Neural progenitor cell (in vitro differentiated cells): Measurements from ENCODE around the gene MCM8. TPM values are rescaled to one million over a fixed set of nuclear protein-coding genes. Genes with fewer than 3 reads are reported as not detected.

ENCODE experiments used
- DNase-seq: peaks from one replicate; pipeline ENCODE4 v3.0.0-alpha.2; 2016; ENCODE audit warnings: low spot score
- H2AFZ ChIP-seq: fragments of 200-600 bp; sonication (generic); replicated peaks from 2 replicates; pipeline ENCODE4 v1.6.1; 2016; ENCODE audit warnings: antibody characterized with exemption
- H3F3A ChIP-seq: fragments of 200-600 bp; sonication (generic); 2 replicates; pipeline ENCODE4 v1.6.1; 2016; ENCODE audit warnings: antibody characterized with exemption, low read depth
- H3K27ac ChIP-seq: fragments of 200-600 bp; sonication (generic); 2 replicates; pipeline ENCODE4 v1.5.1; 2016; ENCODE audit warnings: mild to moderate bottlenecking
- H3K27me3 ChIP-seq: fragments of 200-600 bp; sonication (generic); 2 replicates; pipeline ENCODE4 v1.6.1; 2016; ENCODE audit warnings: mild to moderate bottlenecking, moderate library complexity
- H3K36me3 ChIP-seq: fragments of 200-600 bp; sonication (generic); 2 replicates; pipeline ENCODE4 v1.5.1; 2016
- H3K4me1 ChIP-seq: fragments of 200-600 bp; sonication (generic); 2 replicates; pipeline ENCODE4 v1.6.1; 2016; ENCODE audit warnings: mixed run types
- H3K4me2 ChIP-seq: fragments of 200-600 bp; sonication (generic); 2 replicates; pipeline ENCODE4 v1.6.1; 2016
- H3K4me3 ChIP-seq: fragments of 200-600 bp; sonication (generic); 2 replicates; pipeline ENCODE4 v1.5.1; 2016
- H3K79me2 ChIP-seq: fragments of 200-600 bp; sonication (generic); 2 replicates; pipeline ENCODE4 v1.6.1; 2016; ENCODE audit warnings: low read depth
- H3K9ac ChIP-seq: fragments of 200-600 bp; sonication (generic); 2 replicates; pipeline ENCODE4 v1.6.1; 2016
- H3K9me3 ChIP-seq: fragments of 200-600 bp; sonication (generic); 2 replicates; pipeline ENCODE4 v1.5.1; 2016; ENCODE audit warnings: low read depth
- H4K20me1 ChIP-seq: fragments of 200-600 bp; sonication (generic); 2 replicates; pipeline ENCODE4 v1.6.1; 2016; ENCODE audit warnings: low read depth
- H3K27ac Mint-ChIP-seq: 3 replicates; pipeline ENCODE4 v1.8.0; 2021; ENCODE audit warnings: mixed read lengths
- H3K27me3 Mint-ChIP-seq: 2 replicates; pipeline ENCODE4 v1.8.0; 2022; ENCODE audit warnings: low read depth, mild to moderate bottlenecking, inconsistent platforms, moderate library complexity, mixed read lengths; ENCODE audit not compliant: insufficient read depth
- H3K36me3 Mint-ChIP-seq: 3 replicates; pipeline ENCODE4 v1.8.0; 2021; ENCODE audit warnings: mixed read lengths
- H3K4me1 Mint-ChIP-seq: 3 replicates; pipeline ENCODE4 v1.8.0; 2021; ENCODE audit warnings: mixed read lengths
- H3K4me3 Mint-ChIP-seq: 3 replicates; pipeline ENCODE4 v1.8.0; 2021; ENCODE audit warnings: mild to moderate bottlenecking, moderate library complexity, mixed read lengths
- H3K9me3 Mint-ChIP-seq: 3 replicates; pipeline ENCODE4 v1.8.0; 2020; ENCODE audit warnings: mixed read lengths
- CTCF ChIP-seq: fragments of 200-600 bp; sonication (generic); IDR thresholded peaks from 2 replicates; pipeline ENCODE4 v1.5.1; 2017; ENCODE audit warnings: antibody characterized with exemption, mild to moderate bottlenecking
- EZH2 ChIP-seq: fragments of 200-600 bp; sonication (generic); IDR thresholded peaks from 2 replicates; pipeline ENCODE4 v1.6.1; 2017; ENCODE audit warnings: antibody characterized with exemption, mild to moderate bottlenecking, moderate library complexity
- EZH2phosphoT487 ChIP-seq: fragments of 200-600 bp; sonication (generic); IDR thresholded peaks from 2 replicates; pipeline ENCODE4 v1.6.1; 2017; ENCODE audit warnings: antibody characterized with exemption
- total RNA-seq: library from RNA; depleted of rRNA; stranded (reverse); fragments of >200 nt; gene quantifications from 2 replicates; pipeline ENCODE4 v1.2.3, GENCODE V29; 2015; ENCODE audit warnings: low replicate concordance

Gene MCM8
- total RNA-seq, 1 donor from 2014 or later, result 45.2 TPM

- H3K4me1 ChIP-seq, result no peaks in the 10 kb centered on the region
- no peaks in the 10 kb centered on the region for H3F3A ChIP-seq
- no peak overlapping the region for H3K27ac ChIP-seq
- H3K27me3 ChIP-seq, result no peaks in the 10 kb centered on the region
- H3K9me3 Mint-ChIP-seq, result no peaks in the 10 kb centered on the region
- H3K4me1 Mint-ChIP-seq, result no peaks in the 10 kb centered on the region
- H3K4me2 ChIP-seq, result no peak overlapping the region
- no peaks in the 10 kb centered on the region for H4K20me1 ChIP-seq
- H2AFZ ChIP-seq, result no peak overlapping the region
- H3K27me3 Mint-ChIP-seq, result no peaks in the 10 kb centered on the region
- no peak overlapping the region for H3K9ac ChIP-seq
- H3K27ac Mint-ChIP-seq, result no peak overlapping the region
- no peak for DNase-seq
- peaks cover 18% of the 10 kb centered on the region for H3K36me3 Mint-ChIP-seq
- H3K4me3 ChIP-seq, result no peak overlapping the region
- no peaks in the 10 kb centered on the region for H3K9me3 ChIP-seq
- H3K36me3 ChIP-seq, result peaks cover 8% of the 10 kb centered on the region
- TF ChIP-seq EZH2 (no peak), EZH2phosphoT487 (no peak), CTCF (no peak)
- no peak overlapping the region for H3K4me3 Mint-ChIP-seq
- H3K79me2 ChIP-seq, result no peaks in the 10 kb centered on the region
These were observed 29.3 kb downstream of the MCM8 start for GRCh38 chr20:5979801-5980200.

- DNase-seq, result no peak
- H3K4me3 Mint-ChIP-seq, result no peak overlapping the region
- Histone ChIP-seq H4K20me1 (no peaks in the 10 kb centered on the region), H3K4me3 (no peak overlapping the region), H3K36me3 (peaks cover 9% of the 10 kb centered on the region), H3K27ac (no peak overlapping the region), H3K9ac (no peak overlapping the region), H3K4me2 (no peak overlapping the region), H3K27me3 (no peaks in the 10 kb centered on the region), H3K79me2 (no peaks in the 10 kb centered on the region), H3F3A (no peaks in the 10 kb centered on the region), H3K4me1 (no peaks in the 10 kb centered on the region), H2AFZ (no peak overlapping the region), H3K9me3 (no peaks in the 10 kb centered on the region)
- no peaks in the 10 kb centered on the region for H3K9me3 Mint-ChIP-seq
- TF ChIP-seq CTCF (no peak), EZH2phosphoT487 (no peak)
- H3K27ac Mint-ChIP-seq, result no peak overlapping the region
- H3K4me1 Mint-ChIP-seq, result no peaks in the 10 kb centered on the region
- peaks cover 21% of the 10 kb centered on the region for H3K36me3 Mint-ChIP-seq
- no peaks in the 10 kb centered on the region for H3K27me3 Mint-ChIP-seq
These were observed 30.5 kb downstream of the MCM8 start for GRCh38 chr20:5980720-5981538.

GRCh38 chr20:5987383-5987782, 36.9 kb downstream of the MCM8 start:
- no peak overlapping the region for H3K27ac Mint-ChIP-seq
- Histone ChIP-seq H3K36me3 (peaks cover 17% of the 10 kb centered on the region), H3K9me3 (no peaks in the 10 kb centered on the region), H3K79me2 (no peaks in the 10 kb centered on the region), H3K27ac (no peak overlapping the region), H3F3A (no peaks in the 10 kb centered on the region), H3K9ac (no peak overlapping the region), H2AFZ (no peak overlapping the region), H3K4me2 (no peak overlapping the region), H4K20me1 (no peaks in the 10 kb centered on the region), H3K4me3 (no peak overlapping the region), H3K4me1 (no peaks in the 10 kb centered on the region), H3K27me3 (no peaks in the 10 kb centered on the region)
- no peak for DNase-seq
- TF ChIP-seq EZH2phosphoT487, result no peak
- TF ChIP-seq CTCF, result no peak
- TF ChIP-seq EZH2, result no peak
- H3K4me1 Mint-ChIP-seq, result no peaks in the 10 kb centered on the region
- H3K27me3 Mint-ChIP-seq, result no peaks in the 10 kb centered on the region
- H3K9me3 Mint-ChIP-seq, result no peaks in the 10 kb centered on the region
- H3K4me3 Mint-ChIP-seq, result no peak overlapping the region
- peaks cover 17% of the 10 kb centered on the region for H3K36me3 Mint-ChIP-seq
